IMR-90 (cell line): ENCODE measurements around the gene CPAMD8. TPM values are rescaled to one million over a fixed set of nuclear protein-coding genes. Genes with fewer than 3 reads are reported as not detected.

ENCODE experiments used
- ATAC-seq: fragments of 200-7000 bp; cut with Tn5 transposase; 2 replicates; pipeline ENCODE4 v1.9.1; 2020; ENCODE audit warnings: low read depth, mild to moderate bottlenecking, moderate library complexity
- BruUV-seq: library from RNA; stranded (reverse); fragments of 400-500 nt; replicated peaks from 2 replicates; lab custom pipeline; 2021; lab: Mats Ljungman, UMichigan
- CTCF ChIA-PET: fragments of 300-600 bp; formaldehyde crosslinking; extraction: SDS; loops from one replicate; lab custom pipeline; 2021; ENCODE audit warnings: antibody characterized with exemption; lab: Yijun Ruan, JAX
- POLR2A ChIA-PET: fragments of 300-600 bp; sonication (Branson Sonifier 250); formaldehyde crosslinking; loops from one replicate; lab custom pipeline; 2022; ENCODE audit warnings: antibody characterized with exemption; ENCODE audit not compliant: unreplicated experiment; lab: Charles Lee
- DNase-seq: peaks from one replicate; pipeline ENCODE4 v3.0.0; 2013
- H2AFZ ChIP-seq: replicated peaks from 2 replicates; pipeline ENCODE3; 2013; ENCODE audit warnings: low read length, mild to moderate bottlenecking; ENCODE audit not compliant: poor library complexity
- H2AK5ac ChIP-seq: 2 replicates; pipeline ENCODE4 v1.6.1; 2013; ENCODE audit warnings: low read depth, low read length, inconsistent platforms
- H2AK9ac ChIP-seq: replicated peaks from 2 replicates; pipeline ENCODE3; 2013; ENCODE audit warnings: mild to moderate bottlenecking, low read depth, low read length, moderate library complexity; ENCODE audit not compliant: poor library complexity
- H2BK120ac ChIP-seq: 2 replicates; pipeline ENCODE4 v1.6.1; 2013; ENCODE audit warnings: low read depth, low read length, inconsistent platforms
- H2BK15ac ChIP-seq: 3 replicates; pipeline ENCODE4 v1.6.1; 2013; ENCODE audit warnings: low read depth, low read length, inconsistent platforms
- H2BK20ac ChIP-seq: 2 replicates; pipeline ENCODE4 v1.6.1; 2013; ENCODE audit warnings: low read depth, mild to moderate bottlenecking, inconsistent platforms, low read length, moderate library complexity
- H2BK5ac ChIP-seq: 2 replicates; pipeline ENCODE4 v1.6.1; 2013; ENCODE audit warnings: mild to moderate bottlenecking, low read depth, low read length, inconsistent platforms; ENCODE audit not compliant: poor library complexity, severe bottlenecking
- H3K14ac ChIP-seq: replicated peaks from 2 replicates; pipeline ENCODE4 v1.6.1; 2013; ENCODE audit warnings: low read depth, low read length, inconsistent platforms
- H3K18ac ChIP-seq: 2 replicates; pipeline ENCODE4 v1.6.1; 2013; ENCODE audit warnings: low read depth, low read length, control low read depth
- H3K23ac ChIP-seq: 2 replicates; pipeline ENCODE4 v1.6.1; 2013; ENCODE audit warnings: low read depth, low read length, inconsistent platforms
- H3K27ac ChIP-seq: 2 replicates; pipeline ENCODE4 v1.5.1; 2013; ENCODE audit warnings: mild to moderate bottlenecking, control low read depth, low read length; ENCODE audit not compliant: insufficient read depth
- H3K27me3 ChIP-seq: 2 replicates; pipeline ENCODE4 v1.6.1; 2013; ENCODE audit warnings: low read length; ENCODE audit not compliant: control insufficient read depth, insufficient read depth
- H3K36me3 ChIP-seq: 2 replicates; pipeline ENCODE4 v1.6.1; 2013; ENCODE audit warnings: low read length, mixed read lengths; ENCODE audit not compliant: control insufficient read depth, insufficient read depth
- H3K4ac ChIP-seq: 2 replicates; pipeline ENCODE4 v1.6.1; 2013; ENCODE audit warnings: low read depth, low read length, inconsistent platforms
- H3K4me1 ChIP-seq: 2 replicates; pipeline ENCODE4 v1.6.1; 2013; ENCODE audit warnings: low read length, mixed read lengths; ENCODE audit not compliant: control insufficient read depth, insufficient read depth
- H3K4me2 ChIP-seq: 2 replicates; pipeline ENCODE4 v1.6.1; 2013; ENCODE audit warnings: low read depth, mild to moderate bottlenecking, control low read depth, low read length, moderate library complexity
- H3K4me3 ChIP-seq: 2 replicates; pipeline ENCODE4 v1.5.1; 2013; ENCODE audit warnings: low read depth, mild to moderate bottlenecking, control low read depth, low read length, moderate library complexity; ENCODE audit not compliant: insufficient read depth
- H3K56ac ChIP-seq: 2 replicates; pipeline ENCODE4 v1.6.1; 2013; ENCODE audit warnings: low read length, inconsistent platforms; ENCODE audit not compliant: insufficient read depth; ENCODE audit errors: extremely low read depth
- H3K79me1 ChIP-seq, 2 experiments: 2 replicates each; pipeline ENCODE4 v1.6.1; 2013; ENCODE audit warnings: low read length in 2 of 2, inconsistent platforms in 1 of 2, low read depth in 1 of 2
- H3K9ac ChIP-seq: 2 replicates; pipeline ENCODE4 v1.6.1; 2013; ENCODE audit warnings: low read depth, low read length, control low read depth
- H3K9me1 ChIP-seq: 2 replicates; pipeline ENCODE4 v1.6.1; 2013; ENCODE audit warnings: low read length, inconsistent platforms; ENCODE audit not compliant: insufficient read depth
- H3K9me3 ChIP-seq: 2 replicates; pipeline ENCODE4 v1.6.1; 2013; ENCODE audit warnings: low read length; ENCODE audit not compliant: control insufficient read depth, insufficient read depth
- H4K20me1 ChIP-seq: 2 replicates; pipeline ENCODE4 v1.6.1; 2013; ENCODE audit warnings: low read length, inconsistent platforms; ENCODE audit not compliant: insufficient read depth
- H4K5ac ChIP-seq: 2 replicates; pipeline ENCODE4 v1.6.1; 2013; ENCODE audit warnings: mild to moderate bottlenecking, low read depth, low read length, control low read depth
- H4K8ac ChIP-seq, 2 experiments: 2 replicates each; pipeline ENCODE4 v1.6.1; 2013; ENCODE audit warnings: low read depth in 2 of 2, low read length in 2 of 2, control low read depth in 1 of 2, inconsistent platforms in 1 of 2
- H4K91ac ChIP-seq: 2 replicates; pipeline ENCODE4 v1.6.1; 2013; ENCODE audit warnings: low read depth, low read length, inconsistent platforms; ENCODE audit not compliant: insufficient read depth
- CTCF ChIP-seq: conservative IDR thresholded peaks from 2 replicates; pipeline ENCODE4 v1.5.1; 2012; ENCODE audit warnings: mild to moderate bottlenecking, low read depth, low read length, improper control_type of control experiment
- FOS ChIP-seq: fragments of 150-350 bp; IDR thresholded peaks from 2 replicates; pipeline ENCODE4 v1.6.1; 2016; ENCODE audit warnings: low read depth, low read length
- NFE2L2 ChIP-seq: fragments of 150-350 bp; IDR thresholded peaks from 2 replicates; pipeline ENCODE4 v1.6.1; 2016; ENCODE audit warnings: low read depth, mild to moderate bottlenecking, low read length
- POLR2A ChIP-seq: IDR thresholded peaks from 2 replicates; pipeline ENCODE4 v1.6.1; 2012; ENCODE audit warnings: mild to moderate bottlenecking, low read depth, low read length
- RAD21 ChIP-seq: IDR thresholded peaks from 2 replicates; pipeline ENCODE4 v1.6.1; 2012; ENCODE audit warnings: low read length, improper control_type of control experiment
- RFX5 ChIP-seq: IDR thresholded peaks from 2 replicates; pipeline ENCODE4 v1.8.0; 2012; ENCODE audit warnings: low read depth, mild to moderate bottlenecking, low read length, moderate library complexity
- SMC3 ChIP-seq: fragments of 150-350 bp; IDR thresholded peaks from 2 replicates; pipeline ENCODE4 v1.6.1; 2016; ENCODE audit warnings: low read depth, mild to moderate bottlenecking, antibody characterized with exemption, low read length, moderate library complexity
- WGBS, 2 experiments: methylation state at CpG; one replicate each; pipeline versions ENCODE4 v1.1.5 to v1.1.7; 2013; ENCODE audit warnings: missing lambda C conversion rate in 2 of 2; ENCODE audit not compliant: insufficient read length in 1 of 2; ENCODE audit errors: extremely low coverage in 2 of 2; 5-methylcytosine and 5-hydroxymethylcytosine counted together
- dilution Hi-C: fragments of 300-500 bp; cut with HindIII; formaldehyde crosslinking; loops from one replicate; pipeline ENCODE4 v1.14.3; 2018; ENCODE audit warnings: low sequenced_read_pairs; ENCODE audit not compliant: unreplicated experiment
- in situ Hi-C: fragments of 300-500 bp; cut with MboI; formaldehyde crosslinking; loops from 3 replicates; pipeline ENCODE4 v1.14.3; 2019; ENCODE audit warnings: low sequenced_read_pairs, inconsistent platforms, mixed read lengths
- intact Hi-C: fragments of 100-400 bp; cut with micrococcal nuclease; formaldehyde crosslinking; loops from 2 replicates; pipeline ENCODE4 v1.10.0; 2022
- polyA plus RNA-seq, 3 experiments: library from polyadenylated mRNA; depleted of rRNA; stranded (reverse); fragments of >200 nt; gene quantifications; 2 replicates each; pipeline ENCODE4 v1.2.3, GENCODE V29; 2012; ENCODE audit warnings: low replicate concordance in 1 of 3
- total RNA-seq: library from RNA; depleted of rRNA; stranded (reverse); fragments of >200 nt; gene quantifications from 2 replicates; pipeline ENCODE4 v1.2.3, GENCODE V29; 2012

Gene CPAMD8
- total and polyA plus RNA-seq, 2 of the 4 experiments (the other 2 are of a cell fraction) = 0.36 to 0.79 TPM

- no peak overlapping the region for H3K4me2 ChIP-seq
- no peak overlapping the region for H2BK120ac ChIP-seq
- 86% methylated on average over 5 of the region's 15 CpGs; no CpG with 5 or more reads in 1 of the 2 experiments for WGBS, 2 experiments
- no peak for TF ChIP-seq NFE2L2
- no peak for TF ChIP-seq RAD21
- no peak for TF ChIP-seq SMC3
- no peak for TF ChIP-seq RFX5
- no peak for TF ChIP-seq CTCF
- TF ChIP-seq FOS = no peak
- TF ChIP-seq POLR2A = no peak
- H2BK20ac ChIP-seq = no peak overlapping the region
- no peak overlapping the region for H4K8ac ChIP-seq
- H3K27ac ChIP-seq = no peak overlapping the region
- H4K5ac ChIP-seq = no peak overlapping the region
- H3K27me3 ChIP-seq = peaks cover 6% of the 10 kb centered on the region; the same call in 1 of the 2 replicates
- DNase-seq (no peak), ATAC-seq (no peak)
- no peak overlapping the region for H3K56ac ChIP-seq
- H4K91ac ChIP-seq = no peak overlapping the region
- in situ Hi-C loops (no loop called here), dilution Hi-C loops (no loop called here), intact Hi-C loops (no loop called here)
- H2AK9ac ChIP-seq = no peak overlapping the region
- H2BK15ac ChIP-seq = no peak overlapping the region
- H3K9me1 ChIP-seq = no peaks in the 10 kb centered on the region
- ChIA-PET POLR2A (no interaction called here), CTCF (no interaction called here)
- H3K4me1 ChIP-seq = no peaks in the 10 kb centered on the region
- H3K9me3 ChIP-seq = no peaks in the 10 kb centered on the region
- no peak overlapping the region for H2AFZ ChIP-seq
- no peak overlapping the region for H3K23ac ChIP-seq
- no peaks in the 10 kb centered on the region for H4K20me1 ChIP-seq
- no peaks in the 10 kb centered on the region for H3K36me3 ChIP-seq
- no peak overlapping the region for H3K4ac ChIP-seq
- H2BK5ac ChIP-seq = no peak overlapping the region
- no peak overlapping the region for H2AK5ac ChIP-seq
- no peaks in the 10 kb centered on the region for H3K79me1 ChIP-seq
- no peak overlapping the region for H3K4me3 ChIP-seq
- H3K14ac ChIP-seq = no peak overlapping the region
- BruUV-seq = no TSS peak
- H3K18ac ChIP-seq = no peak overlapping the region
- H3K9ac ChIP-seq = no peak overlapping the region
Observed at GRCh38 chr19:17004386-17004785, 22.2 kb downstream of the CPAMD8 start.
